Neural cell (in vitro differentiated cells): ENCODE results near the gene DRD4. TPM values are rescaled to one million over a fixed set of nuclear protein-coding genes. Genes with fewer than 3 reads are reported as not detected.

Experiments
- H2AFZ ChIP-seq: fragments of 200-600, 300-800 bp; sonication (generic), shearing (Covaris generic); 2 replicates; pipeline ENCODE4 v1.6.0; 2014; ENCODE audit warnings: low read depth, mild to moderate bottlenecking, antibody characterized with exemption, low read length, moderate library complexity
- H3F3A ChIP-seq: fragments of 200-600 bp; shearing (Covaris generic); 2 replicates; pipeline ENCODE4 v1.6.1; 2016; ENCODE audit warnings: mild to moderate bottlenecking, moderate library complexity, mixed read lengths, antibody characterized with exemption, low read length; ENCODE audit not compliant: insufficient read depth, poor library complexity, severe bottlenecking
- H3K27ac ChIP-seq: fragments of 200-600, 300-800 bp; sonication (generic), shearing (Covaris generic); 2 replicates; pipeline ENCODE4 v1.5.1; 2014; ENCODE audit warnings: mild to moderate bottlenecking, low read length, moderate library complexity
- H3K27me3 ChIP-seq: fragments of 300-800, 200-600 bp; sonication (generic), shearing (Covaris generic); 2 replicates; pipeline ENCODE4 v1.6.0; 2014; ENCODE audit warnings: mild to moderate bottlenecking, low read depth, low read length, moderate library complexity; ENCODE audit not compliant: insufficient read depth
- H3K36me3 ChIP-seq: fragments of 300-800, 200-600 bp; sonication (generic), shearing (Covaris generic); 2 replicates; pipeline ENCODE4 v1.5.1; 2014; ENCODE audit warnings: mild to moderate bottlenecking, antibody characterized with exemption, low read length, moderate library complexity; ENCODE audit not compliant: insufficient read depth
- H3K4me2 ChIP-seq: fragments of 300-800, 200-600 bp; sonication (generic), shearing (Covaris generic); 2 replicates; pipeline ENCODE4 v1.6.0; 2014; ENCODE audit warnings: mild to moderate bottlenecking, low read length
- H3K4me3 ChIP-seq: fragments of 300-800, 200-600 bp; sonication (generic), shearing (Covaris generic); 2 replicates; pipeline ENCODE4 v1.5.1; 2014; ENCODE audit warnings: mild to moderate bottlenecking, low read length, moderate library complexity
- H3K79me2 ChIP-seq: fragments of 200-600 bp; shearing (Covaris generic); replicated peaks from 2 replicates; pipeline ENCODE4 v1.6.0; 2014; ENCODE audit warnings: mild to moderate bottlenecking, low read length, moderate library complexity; ENCODE audit not compliant: insufficient read depth
- H3K9ac ChIP-seq: fragments of 300-800, 200-600 bp; sonication (generic), shearing (Covaris generic); 2 replicates; pipeline ENCODE4 v1.6.1; 2016; ENCODE audit warnings: mild to moderate bottlenecking, low read length, mixed read lengths
- H3K9me2 ChIP-seq: fragments of 200-600 bp; shearing (Covaris generic); 2 replicates; pipeline ENCODE4 v1.6.1; 2016; ENCODE audit warnings: mild to moderate bottlenecking, low read length, mixed read lengths; ENCODE audit not compliant: insufficient read depth
- H3K9me3 ChIP-seq: fragments of 200-600, 300-800 bp; sonication (generic), shearing (Covaris generic); 2 replicates; pipeline ENCODE4 v1.6.1; 2016; ENCODE audit warnings: mild to moderate bottlenecking, mixed run types, low read length, moderate library complexity, mixed read lengths
- H4K20me1 ChIP-seq: fragments of 200-600 bp; shearing (Covaris generic); 2 replicates; pipeline ENCODE4 v1.6.1; 2016; ENCODE audit warnings: mild to moderate bottlenecking, mixed run types; ENCODE audit not compliant: insufficient read depth
- EP300 ChIP-seq: fragments of 450-650 bp; conservative IDR thresholded peaks from 2 replicates; pipeline ENCODE4 v1.6.1; 2014; ENCODE audit warnings: antibody characterized with exemption, mild to moderate bottlenecking, moderate library complexity; ENCODE audit not compliant: poor library complexity, severe bottlenecking
- EZH2 ChIP-seq: fragments of 200-600, 300-800 bp; shearing (Covaris generic), sonication (generic); IDR thresholded peaks from 2 replicates; pipeline ENCODE4 v1.6.1; 2014; ENCODE audit warnings: antibody characterized with exemption, low read length, borderline replicate concordance, mild to moderate bottlenecking; ENCODE audit not compliant: insufficient read depth, poor library complexity, severe bottlenecking
- MXI1 ChIP-seq: fragments of 450-650 bp; conservative IDR thresholded peaks from 2 replicates; pipeline ENCODE4 v1.6.1; 2014; ENCODE audit warnings: antibody characterized with exemption, mild to moderate bottlenecking; ENCODE audit not compliant: poor library complexity, severe bottlenecking
- POLR2AphosphoS5 ChIP-seq: IDR thresholded peaks from 2 replicates; pipeline ENCODE4 v1.6.1; 2012
- RAD21 ChIP-seq: fragments of 450-650 bp; conservative IDR thresholded peaks from 2 replicates; pipeline ENCODE4 v1.6.1; 2014; ENCODE audit warnings: antibody characterized with exemption, mild to moderate bottlenecking, moderate library complexity
- SMC3 ChIP-seq: fragments of 450-650 bp; conservative IDR thresholded peaks from 2 replicates; pipeline ENCODE4 v1.6.1; 2014; ENCODE audit warnings: antibody characterized with exemption, mild to moderate bottlenecking, moderate library complexity; ENCODE audit not compliant: poor library complexity
- TAF1 ChIP-seq: IDR thresholded peaks from 2 replicates; pipeline ENCODE4 v1.6.1; 2012; ENCODE audit warnings: low read depth
- polyA plus RNA-seq: library from polyadenylated mRNA; depleted of rRNA; stranded (reverse); fragments of >200 nt; gene quantifications from 2 replicates; pipeline ENCODE4 v1.2.3, GENCODE V29; 2014
- TF ChIP-seq, protein P1 (sequence below): fragments of 450-650 bp; IDR thresholded peaks from 2 replicates; pipeline ENCODE4 v1.5.1; 2014; ENCODE audit warnings: antibody characterized with exemption, mild to moderate bottlenecking, moderate library complexity; ENCODE audit not compliant: poor library complexity, severe bottlenecking
- TF ChIP-seq, protein P2 (sequence below): IDR thresholded peaks from 2 replicates; pipeline ENCODE4 v1.6.1; 2012; ENCODE audit warnings: borderline replicate concordance

Gene DRD4
- polyA plus RNA-seq, 1 donor from 2014 or later = not detected

DNA sequence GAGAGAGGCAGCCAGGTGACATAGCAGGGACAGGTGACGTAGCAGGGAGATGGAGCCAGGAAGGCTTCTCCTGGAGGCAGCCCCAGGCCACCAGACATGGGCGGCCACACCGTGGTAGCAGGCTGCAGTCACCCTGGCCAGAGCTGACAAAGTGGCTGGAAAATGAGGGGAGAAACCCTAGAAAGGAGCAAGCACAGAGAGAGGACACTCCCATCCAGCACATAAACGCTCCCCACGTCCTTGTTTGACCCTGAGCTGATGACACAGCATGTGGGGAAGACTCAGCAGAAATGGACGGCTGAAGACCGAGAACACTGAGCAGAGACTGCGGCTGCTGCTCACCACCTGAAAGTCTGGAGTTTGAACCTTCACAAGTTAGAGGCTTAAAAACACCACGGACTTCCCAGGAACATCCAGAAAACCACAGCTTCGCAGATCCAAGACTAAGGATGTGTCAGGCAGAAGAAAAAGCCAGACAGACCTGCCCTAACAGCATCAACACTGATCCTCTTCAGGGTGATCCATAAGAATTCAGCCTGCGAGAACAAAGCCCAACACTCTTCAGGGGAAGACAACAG lies 28.7 kb downstream of the DRD4 start:
- Histone ChIP-seq H3K9me2 (no peaks in the 10 kb centered on the region), H3K27ac (no peak overlapping the region), H3F3A (no peaks in the 10 kb centered on the region), H3K79me2 (no peaks in the 10 kb centered on the region), H3K4me3 (no peak overlapping the region), H4K20me1 (no peaks in the 10 kb centered on the region), H3K9me3 (no peaks in the 10 kb centered on the region), H3K4me2 (no peak overlapping the region), H3K9ac (no peak overlapping the region), H2AFZ (no peak overlapping the region), H3K27me3 (no peaks in the 10 kb centered on the region), H3K36me3 (no peaks in the 10 kb centered on the region)
- TF ChIP-seq, protein P1, sequence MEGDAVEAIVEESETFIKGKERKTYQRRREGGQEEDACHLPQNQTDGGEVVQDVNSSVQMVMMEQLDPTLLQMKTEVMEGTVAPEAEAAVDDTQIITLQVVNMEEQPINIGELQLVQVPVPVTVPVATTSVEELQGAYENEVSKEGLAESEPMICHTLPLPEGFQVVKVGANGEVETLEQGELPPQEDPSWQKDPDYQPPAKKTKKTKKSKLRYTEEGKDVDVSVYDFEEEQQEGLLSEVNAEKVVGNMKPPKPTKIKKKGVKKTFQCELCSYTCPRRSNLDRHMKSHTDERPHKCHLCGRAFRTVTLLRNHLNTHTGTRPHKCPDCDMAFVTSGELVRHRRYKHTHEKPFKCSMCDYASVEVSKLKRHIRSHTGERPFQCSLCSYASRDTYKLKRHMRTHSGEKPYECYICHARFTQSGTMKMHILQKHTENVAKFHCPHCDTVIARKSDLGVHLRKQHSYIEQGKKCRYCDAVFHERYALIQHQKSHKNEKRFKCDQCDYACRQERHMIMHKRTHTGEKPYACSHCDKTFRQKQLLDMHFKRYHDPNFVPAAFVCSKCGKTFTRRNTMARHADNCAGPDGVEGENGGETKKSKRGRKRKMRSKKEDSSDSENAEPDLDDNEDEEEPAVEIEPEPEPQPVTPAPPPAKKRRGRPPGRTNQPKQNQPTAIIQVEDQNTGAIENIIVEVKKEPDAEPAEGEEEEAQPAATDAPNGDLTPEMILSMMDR = no peak
- TF ChIP-seq EP300 = no peak
- TF ChIP-seq POLR2AphosphoS5 = no peak
- no peak for TF ChIP-seq SMC3
- TF ChIP-seq EZH2 = no peak
- TF ChIP-seq, protein P2, sequence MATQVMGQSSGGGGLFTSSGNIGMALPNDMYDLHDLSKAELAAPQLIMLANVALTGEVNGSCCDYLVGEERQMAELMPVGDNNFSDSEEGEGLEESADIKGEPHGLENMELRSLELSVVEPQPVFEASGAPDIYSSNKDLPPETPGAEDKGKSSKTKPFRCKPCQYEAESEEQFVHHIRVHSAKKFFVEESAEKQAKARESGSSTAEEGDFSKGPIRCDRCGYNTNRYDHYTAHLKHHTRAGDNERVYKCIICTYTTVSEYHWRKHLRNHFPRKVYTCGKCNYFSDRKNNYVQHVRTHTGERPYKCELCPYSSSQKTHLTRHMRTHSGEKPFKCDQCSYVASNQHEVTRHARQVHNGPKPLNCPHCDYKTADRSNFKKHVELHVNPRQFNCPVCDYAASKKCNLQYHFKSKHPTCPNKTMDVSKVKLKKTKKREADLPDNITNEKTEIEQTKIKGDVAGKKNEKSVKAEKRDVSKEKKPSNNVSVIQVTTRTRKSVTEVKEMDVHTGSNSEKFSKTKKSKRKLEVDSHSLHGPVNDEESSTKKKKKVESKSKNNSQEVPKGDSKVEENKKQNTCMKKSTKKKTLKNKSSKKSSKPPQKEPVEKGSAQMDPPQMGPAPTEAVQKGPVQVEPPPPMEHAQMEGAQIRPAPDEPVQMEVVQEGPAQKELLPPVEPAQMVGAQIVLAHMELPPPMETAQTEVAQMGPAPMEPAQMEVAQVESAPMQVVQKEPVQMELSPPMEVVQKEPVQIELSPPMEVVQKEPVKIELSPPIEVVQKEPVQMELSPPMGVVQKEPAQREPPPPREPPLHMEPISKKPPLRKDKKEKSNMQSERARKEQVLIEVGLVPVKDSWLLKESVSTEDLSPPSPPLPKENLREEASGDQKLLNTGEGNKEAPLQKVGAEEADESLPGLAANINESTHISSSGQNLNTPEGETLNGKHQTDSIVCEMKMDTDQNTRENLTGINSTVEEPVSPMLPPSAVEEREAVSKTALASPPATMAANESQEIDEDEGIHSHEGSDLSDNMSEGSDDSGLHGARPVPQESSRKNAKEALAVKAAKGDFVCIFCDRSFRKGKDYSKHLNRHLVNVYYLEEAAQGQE = no peak
- TF ChIP-seq TAF1 = no peak
- no peak for TF ChIP-seq RAD21
- no peak for TF ChIP-seq MXI1

DNA sequence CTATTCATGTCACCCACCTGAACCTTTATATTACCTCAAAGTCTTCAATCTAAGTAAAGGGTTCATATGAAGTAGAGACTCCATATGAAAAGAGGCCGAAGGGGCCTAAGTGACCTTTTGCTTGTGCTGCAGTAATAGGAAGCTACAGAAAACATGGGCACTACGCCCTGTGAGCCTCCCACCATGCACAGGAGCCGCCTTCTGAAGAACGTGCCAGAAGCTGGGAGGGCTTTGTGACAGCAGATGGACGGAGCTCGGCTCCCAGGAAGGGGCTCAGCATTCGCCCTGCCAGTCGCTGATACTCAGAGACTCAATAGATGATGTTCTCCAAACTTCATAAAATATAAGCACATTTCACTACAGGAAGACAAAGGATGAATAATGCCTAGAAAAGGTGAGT lies 36.8 kb downstream of the DRD4 start:
- no peaks in the 10 kb centered on the region for H3K79me2 ChIP-seq
- no peaks in the 10 kb centered on the region for H3K27me3 ChIP-seq

More for the DNA sequence above, 36.8 kb downstream of the DRD4 start:
- Histone ChIP-seq H3K36me3 (peaks cover 11% of the 10 kb centered on the region), H3K9me3 (no peaks in the 10 kb centered on the region), H3K9me2 (no peaks in the 10 kb centered on the region), H3K4me3 (no peak overlapping the region), H3K9ac (no peak overlapping the region), H2AFZ (no peak overlapping the region), H3K27ac (no peak overlapping the region), H3F3A (no peaks in the 10 kb centered on the region), H3K4me2 (no peak overlapping the region), H4K20me1 (no peaks in the 10 kb centered on the region)
- TF ChIP-seq, protein P1 = no peak
- TF ChIP-seq TAF1 (no peak), EP300 (no peak), RAD21 (no peak), SMC3 (no peak), MXI1 (no peak), POLR2AphosphoS5 (no peak), EZH2 (no peak)
- TF ChIP-seq, protein P2 = no peak
